Keratinocyte (primary cell): ENCODE data around the gene ACACA. TPM values are rescaled to one million over a fixed set of nuclear protein-coding genes. Genes with fewer than 3 reads are reported as not detected.

Experiments
- DNase-seq: peaks from one replicate; pipeline ENCODE4 v3.0.0-alpha.2; 2011; ENCODE audit warnings: low read depth, missing footprints, low spot score
- FAIRE-seq: peaks from 2 replicates; lab custom pipeline; 2011; peaks lifted over from hg19 to GRCh38; lab: Jason Lieb, UNC
- H2AFZ ChIP-seq: 2 replicates; pipeline ENCODE4 v1.6.0; 2012; ENCODE audit warnings: low read length, control low read depth, inconsistent platforms; ENCODE audit not compliant: control insufficient read depth
- H3K27ac ChIP-seq: 2 replicates; pipeline ENCODE4 v1.5.1; 2011; ENCODE audit warnings: low read length; ENCODE audit not compliant: control insufficient read depth, insufficient read depth
- H3K27me3 ChIP-seq: 3 replicates; pipeline ENCODE4 v1.6.0; 2011; ENCODE audit warnings: low read length; ENCODE audit not compliant: control insufficient read depth, insufficient read depth; ENCODE audit errors: extremely low read depth
- H3K36me3 ChIP-seq, 2 experiments: 2 replicates in 1 of 2; 3 replicates in 1 of 2; pipeline ENCODE4 v1.5.1; 2011; ENCODE audit warnings: low read length in 2 of 2, mild to moderate bottlenecking in 1 of 2; ENCODE audit not compliant: control insufficient read depth in 2 of 2, insufficient read depth in 2 of 2; ENCODE audit errors: extremely low read depth in 1 of 2
- H3K4me1 ChIP-seq: 3 replicates; pipeline ENCODE4 v1.5.1; 2011; ENCODE audit warnings: low read length; ENCODE audit not compliant: control insufficient read depth, insufficient read depth; ENCODE audit errors: extremely low read depth
- H3K4me2 ChIP-seq: 3 replicates; pipeline ENCODE4 v1.6.0; 2011; ENCODE audit warnings: low read depth, low read length; ENCODE audit not compliant: control insufficient read depth, insufficient read depth; ENCODE audit errors: extremely low read depth
- H3K4me3 ChIP-seq, 3 experiments: fragments of 200-600 bp in 1 of 3; sonication (generic) in 1 of 3; 2 replicates in 2 of 3; 3 replicates in 1 of 3; pipeline ENCODE4 v1.5.1; 2011 to 2016; ENCODE audit warnings: low read length in 3 of 3, mild to moderate bottlenecking in 3 of 3, control low read depth in 2 of 3, inconsistent platforms in 1 of 3, low read depth in 1 of 3, mixed read lengths in 1 of 3, mixed run types in 1 of 3, moderate library complexity in 1 of 3; ENCODE audit not compliant: control insufficient read depth in 2 of 3, insufficient read depth in 2 of 3; ENCODE audit errors: extremely low read depth in 1 of 3
- H3K79me2 ChIP-seq: 2 replicates; pipeline ENCODE4 v1.6.0; 2012; ENCODE audit warnings: low read length; ENCODE audit not compliant: control insufficient read depth, insufficient read depth
- H3K9ac ChIP-seq: 3 replicates; pipeline ENCODE4 v1.6.0; 2011; ENCODE audit warnings: low read length; ENCODE audit not compliant: control insufficient read depth, insufficient read depth; ENCODE audit errors: extremely low read depth
- H3K9me1 ChIP-seq: 3 replicates; pipeline ENCODE4 v1.6.0; 2011; ENCODE audit warnings: low read length; ENCODE audit not compliant: control insufficient read depth, insufficient read depth; ENCODE audit errors: extremely low read depth
- H3K9me3 ChIP-seq: 2 replicates; pipeline ENCODE4 v1.5.1; 2012; ENCODE audit warnings: low read depth, low read length; ENCODE audit not compliant: control insufficient read depth
- H4K20me1 ChIP-seq: 3 replicates; pipeline ENCODE4 v1.6.0; 2011; ENCODE audit warnings: low read length; ENCODE audit not compliant: control insufficient read depth, insufficient read depth; ENCODE audit errors: extremely low read depth
- EZH2 ChIP-seq: IDR thresholded peaks from one replicate; pipeline ENCODE4 v1.6.1; 2012; ENCODE audit warnings: inconsistent platforms, mild to moderate bottlenecking, low read length, moderate library complexity
- dilution Hi-C: fragments of 300-500 bp; cut with MboI; formaldehyde crosslinking; loops from one replicate; pipeline ENCODE4 v1.7.0; 2020; ENCODE audit warnings: low sequenced_read_pairs; ENCODE audit not compliant: extremely low pct_ligation_motif_present
- polyA plus RNA-seq, 5 experiments: library from polyadenylated mRNA; depleted of rRNA in 3 of 5; stranded (reverse) in 3 of 5; stranded (forward) in 1 of 5; unstranded in 1 of 5; fragments of >200 nt; gene quantifications; 1 replicate in 1 of 5; 2 replicates in 3 of 5; 3 replicates in 1 of 5; pipeline versions ENCODE4 v1.2.1 to v1.2.3, GENCODE V29; 2011 to 2012; ENCODE audit warnings: missing spikeins in 2 of 5, low read depth in 1 of 5, low replicate concordance in 1 of 5
- TF ChIP-seq, protein P1 (sequence below), 3 experiments: IDR thresholded peaks in 1 of 3; conservative IDR thresholded peaks in 1 of 3; optimal IDR thresholded peaks in 1 of 3; 2 replicates in 2 of 3; 3 replicates in 1 of 3; pipeline versions ENCODE3 to v1.5.1; 2011; ENCODE audit warnings: low read length in 3 of 3, mild to moderate bottlenecking in 3 of 3, moderate library complexity in 2 of 3, control low read depth in 1 of 3, inconsistent platforms in 1 of 3; ENCODE audit not compliant: insufficient read depth in 2 of 3; ENCODE audit errors: extremely low read depth in 1 of 3

Gene ACACA
- polyA plus RNA-seq, 1 donor (not counting 4 experiments of a cell fraction or from before 2014, with no cell fraction given): 85.8 TPM

DNA sequence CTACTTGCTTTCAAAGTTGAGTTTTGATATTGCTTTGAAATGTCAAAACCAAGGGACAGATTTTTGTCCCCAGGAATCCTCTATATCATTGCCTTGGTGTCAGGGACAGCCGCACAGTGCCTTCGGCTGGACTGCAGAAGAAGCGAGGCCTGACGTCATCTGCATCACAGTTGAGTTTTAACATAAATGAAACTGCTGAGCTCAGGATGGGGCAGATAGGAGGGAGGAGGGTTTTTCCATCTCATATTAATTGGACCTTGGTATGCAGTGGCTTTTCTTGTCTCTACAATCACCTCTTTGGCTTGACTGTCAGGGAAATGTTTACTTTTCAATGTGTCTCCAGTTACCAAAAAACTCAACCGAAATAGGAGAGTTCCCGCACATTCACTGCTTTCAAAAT, 346.5 kb downstream of the ACACA start:
- Histone ChIP-seq H3K4me1 (no peaks in the 10 kb centered on the region), H3K9ac (no peak overlapping the region), H3K27me3 (peaks cover 4% of the 10 kb centered on the region), H3K27ac (no peak overlapping the region), H3K79me2 (no peaks in the 10 kb centered on the region), H3K4me2 (no peak overlapping the region), H2AFZ (no peak overlapping the region), H4K20me1 (no peaks in the 10 kb centered on the region), H3K36me3 (peaks cover 6 to 9% of the 10 kb centered on the region in 2 experiments), H3K9me3 (no peaks in the 10 kb centered on the region), H3K9me1 (no peaks in the 10 kb centered on the region), H3K4me3 (no peak overlapping the region)
- DNase-seq (no peak), FAIRE-seq (no peak)
- dilution Hi-C loops: no loop called here
- no peak for TF ChIP-seq EZH2
- TF ChIP-seq, protein P1, sequence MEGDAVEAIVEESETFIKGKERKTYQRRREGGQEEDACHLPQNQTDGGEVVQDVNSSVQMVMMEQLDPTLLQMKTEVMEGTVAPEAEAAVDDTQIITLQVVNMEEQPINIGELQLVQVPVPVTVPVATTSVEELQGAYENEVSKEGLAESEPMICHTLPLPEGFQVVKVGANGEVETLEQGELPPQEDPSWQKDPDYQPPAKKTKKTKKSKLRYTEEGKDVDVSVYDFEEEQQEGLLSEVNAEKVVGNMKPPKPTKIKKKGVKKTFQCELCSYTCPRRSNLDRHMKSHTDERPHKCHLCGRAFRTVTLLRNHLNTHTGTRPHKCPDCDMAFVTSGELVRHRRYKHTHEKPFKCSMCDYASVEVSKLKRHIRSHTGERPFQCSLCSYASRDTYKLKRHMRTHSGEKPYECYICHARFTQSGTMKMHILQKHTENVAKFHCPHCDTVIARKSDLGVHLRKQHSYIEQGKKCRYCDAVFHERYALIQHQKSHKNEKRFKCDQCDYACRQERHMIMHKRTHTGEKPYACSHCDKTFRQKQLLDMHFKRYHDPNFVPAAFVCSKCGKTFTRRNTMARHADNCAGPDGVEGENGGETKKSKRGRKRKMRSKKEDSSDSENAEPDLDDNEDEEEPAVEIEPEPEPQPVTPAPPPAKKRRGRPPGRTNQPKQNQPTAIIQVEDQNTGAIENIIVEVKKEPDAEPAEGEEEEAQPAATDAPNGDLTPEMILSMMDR (optimal IDR thresholded peaks at IDR 0.05 in 1 of 3, IDR thresholded peaks at IDR 0.05 in 1 of 3, conservative IDR thresholded peaks at IDR 0.05 in 1 of 3; ENCODE audit: extremely low read depth in 1 of 3, insufficient read depth in 2 of 3, low read length in 3 of 3): no peak

DNA sequence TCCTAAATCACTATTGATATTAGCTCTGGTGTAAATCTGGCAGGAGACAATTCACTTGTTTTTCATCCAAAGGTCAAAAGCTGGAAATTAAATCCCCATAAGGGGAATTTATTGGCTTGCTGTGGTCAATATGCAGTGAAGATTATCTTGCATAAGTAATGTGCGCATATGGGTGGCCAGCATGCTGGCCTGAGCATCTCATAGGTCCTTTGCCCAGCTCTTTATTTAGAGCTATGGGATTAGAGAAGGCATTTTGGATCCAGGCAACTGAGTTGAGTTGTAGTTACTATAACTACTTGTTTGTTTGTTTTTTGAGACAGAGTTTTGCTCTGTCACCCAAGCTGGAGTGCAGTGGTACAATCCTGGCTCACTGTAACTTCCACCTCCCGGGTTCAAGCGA, 347.1 kb downstream of the ACACA start:
- Histone ChIP-seq H3K36me3 (peaks cover 6 to 9% of the 10 kb centered on the region in 2 experiments), H3K9me1 (no peaks in the 10 kb centered on the region), H4K20me1 (no peaks in the 10 kb centered on the region), H3K9ac (no peak overlapping the region), H3K27ac (no peak overlapping the region), H3K27me3 (no peaks in the 10 kb centered on the region), H3K4me1 (no peaks in the 10 kb centered on the region), H3K79me2 (no peaks in the 10 kb centered on the region), H2AFZ (no peak overlapping the region), H3K9me3 (no peaks in the 10 kb centered on the region), H3K4me2 (no peak overlapping the region), H3K4me3 (no peak overlapping the region)
- DNase-seq (no peak), FAIRE-seq (no peak)
- no peak for TF ChIP-seq EZH2
- TF ChIP-seq, protein P1 (optimal IDR thresholded peaks at IDR 0.05 in 1 of 3, IDR thresholded peaks at IDR 0.05 in 1 of 3, conservative IDR thresholded peaks at IDR 0.05 in 1 of 3; ENCODE audit: extremely low read depth in 1 of 3, insufficient read depth in 2 of 3, low read length in 3 of 3): no peak
- dilution Hi-C loops: no loop called here
